NCI-H82 treated with DMSO at 0.1 percent for 48 hours (cell line): ENCODE measurements around the gene YEATS2.
"Not testable (repeated sequence)": the region's sequence is repeated elsewhere in the genome, so short reads cannot be mapped to it uniquely, and the experiment has no call there.

Experiments
- DNase-seq: peaks from one replicate; lab custom pipeline; 2025; ENCODE audit not compliant: unreplicated experiment; lab: John Stamatoyannopoulos, UW

YEATS2 gene

DNA sequence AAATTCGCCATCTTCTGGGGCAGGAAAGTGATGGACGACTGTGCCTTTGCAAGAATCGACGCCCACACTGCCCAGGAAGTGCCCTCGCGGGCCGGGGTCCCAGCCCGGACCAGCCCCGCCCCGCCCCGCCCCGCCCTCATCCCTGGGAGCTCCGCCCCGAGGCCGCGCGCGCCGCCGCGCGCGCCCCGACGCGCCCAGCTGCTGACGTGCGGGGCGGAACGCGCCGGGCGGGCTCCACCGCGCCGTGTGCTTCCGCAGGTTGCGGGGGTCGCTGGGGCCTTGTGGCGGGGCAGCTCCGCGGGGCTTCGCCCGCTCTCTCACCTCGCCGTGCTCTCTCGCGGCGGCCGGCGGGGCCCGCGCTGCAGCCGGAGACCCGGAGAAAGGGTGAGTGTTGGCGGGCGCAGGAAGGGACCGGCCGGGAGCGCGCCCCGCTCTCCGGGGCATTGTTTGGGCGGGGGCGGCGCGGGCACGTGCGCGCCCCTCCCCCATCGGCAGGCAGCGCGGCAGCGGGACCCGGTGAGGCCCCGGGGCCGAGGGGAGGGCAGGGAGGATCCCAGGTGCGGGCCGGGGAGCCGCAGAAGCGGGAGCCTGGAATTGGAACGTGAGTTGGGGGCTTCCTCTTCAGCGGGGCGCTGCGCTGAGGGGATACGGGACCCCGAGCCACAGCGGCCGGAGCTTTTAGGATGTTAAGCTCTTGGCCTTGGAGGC, at the start of gene YEATS2:
YEATS2 (plus strand) TSS at position 188 of the 708 bp plus-strand sequence. CDS start 17,366 bp downstream, outside the sequence.
- peak; percentile 72 for DNase-seq

DNA sequence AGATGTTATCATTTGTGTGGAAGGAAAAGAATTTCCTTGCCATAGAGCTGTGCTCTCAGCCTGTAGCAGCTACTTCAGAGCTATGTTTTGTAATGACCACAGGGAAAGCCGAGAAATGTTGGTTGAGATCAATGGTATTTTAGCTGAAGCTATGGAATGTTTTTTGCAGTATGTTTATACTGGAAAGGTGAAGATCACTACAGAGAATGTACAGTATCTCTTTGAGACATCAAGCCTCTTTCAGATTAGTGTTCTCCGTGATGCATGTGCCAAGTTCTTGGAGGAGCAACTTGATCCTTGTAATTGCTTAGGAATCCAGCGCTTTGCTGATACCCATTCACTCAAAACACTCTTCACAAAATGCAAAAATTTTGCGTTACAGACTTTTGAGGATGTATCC, 47.0 kb upstream of the YEATS2 start:
- no peak for DNase-seq

DNA sequence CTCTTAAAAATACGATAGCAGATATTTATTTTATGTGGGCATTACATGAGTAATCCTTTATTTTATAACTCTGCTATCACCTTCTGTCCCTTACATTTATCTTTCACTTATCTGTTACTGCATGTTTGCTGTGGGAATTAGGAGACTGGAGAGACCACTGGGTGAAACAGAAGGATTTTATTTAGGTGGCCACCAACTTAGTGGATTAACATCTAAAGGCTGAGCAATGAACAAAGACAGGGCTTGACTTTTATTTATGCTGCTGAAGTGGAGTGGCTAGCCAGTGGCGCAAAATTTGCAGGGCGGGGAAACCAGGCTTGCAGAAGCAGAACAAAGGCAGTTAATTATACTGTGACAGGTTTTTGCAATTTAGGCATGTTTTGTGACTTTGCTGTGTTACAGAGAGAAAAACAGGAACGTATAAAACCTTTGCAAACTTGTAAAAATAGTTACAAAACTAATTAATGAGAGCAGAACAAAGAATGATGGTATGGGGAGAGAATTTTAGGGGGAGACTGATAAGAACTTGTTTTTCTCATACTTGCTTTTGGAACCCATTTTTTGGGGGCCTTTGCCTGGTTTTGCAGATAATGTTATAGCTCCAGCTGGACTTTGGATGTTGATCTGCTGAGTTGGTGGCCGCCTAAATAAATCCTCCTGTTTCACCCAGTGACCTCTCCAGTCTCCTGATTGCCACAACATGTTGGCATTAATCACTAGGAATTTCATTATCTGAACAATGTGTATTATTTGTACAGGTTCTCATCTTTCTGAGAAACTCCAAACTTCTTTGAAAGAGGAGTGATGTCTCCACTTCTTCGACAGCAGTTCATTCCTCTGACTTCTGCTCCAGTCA, 44.2 kb upstream of the YEATS2 start:
- no peak for DNase-seq

DNA sequence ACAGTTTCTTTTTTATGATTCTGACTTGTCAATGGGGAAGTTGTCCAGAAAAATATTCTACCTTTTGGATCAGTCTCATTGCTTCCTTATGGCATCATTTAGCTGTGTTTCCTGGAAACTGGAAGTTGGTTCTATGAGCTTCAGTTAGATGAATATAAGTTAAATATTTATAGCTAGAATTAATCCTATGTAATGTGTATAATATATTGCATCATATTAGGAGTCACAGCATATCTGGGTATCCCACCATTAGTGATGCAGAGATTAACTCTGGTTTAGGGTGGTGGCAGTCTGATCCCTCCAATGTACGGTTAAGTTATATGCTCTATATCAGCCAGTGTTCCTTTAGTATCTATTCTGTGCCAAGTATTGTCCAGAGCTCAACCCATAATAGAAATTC, 42.9 kb upstream of the YEATS2 start:
- no peak for DNase-seq

DNA sequence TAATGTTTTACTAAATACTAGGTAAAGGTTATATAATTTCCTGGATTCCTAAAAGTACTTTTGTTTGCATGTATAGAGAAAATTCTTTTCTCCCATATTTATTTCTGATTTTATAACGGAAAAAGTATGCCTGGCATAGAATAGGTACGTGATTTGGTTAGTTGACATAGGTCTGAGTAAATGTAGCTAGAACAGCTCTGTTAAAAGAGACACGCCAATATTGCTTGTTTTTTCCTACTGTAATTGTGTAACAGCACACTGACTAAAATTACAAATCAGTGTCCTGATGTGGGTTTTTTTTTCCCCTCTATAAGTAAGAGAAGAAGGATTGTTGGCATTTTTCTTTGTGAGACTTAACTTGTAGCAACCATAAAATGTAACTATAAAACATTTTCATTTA, 35.5 kb upstream of the YEATS2 start:
- no peak for DNase-seq

DNA sequence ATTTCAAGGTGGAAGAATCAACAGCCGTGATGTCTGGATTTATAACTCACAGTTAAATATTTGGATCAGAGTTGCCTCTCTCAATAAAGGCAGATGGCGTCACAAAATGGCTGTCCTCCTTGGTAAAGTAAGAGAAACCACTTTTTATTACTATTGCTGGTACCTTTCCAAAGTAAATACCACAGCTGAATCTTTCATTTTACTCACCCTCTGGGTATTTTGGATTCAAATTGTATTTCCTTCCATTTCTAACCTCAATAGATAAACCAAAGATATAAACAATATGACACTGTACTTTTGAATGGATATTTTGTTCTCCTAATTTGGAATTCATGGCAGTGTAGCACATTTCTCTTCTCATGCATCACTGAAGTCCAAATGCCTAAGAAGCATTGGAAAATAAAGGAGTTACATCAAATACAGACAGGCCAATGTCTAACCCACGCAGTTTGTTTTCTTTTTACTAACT, 32.6 kb upstream of the YEATS2 start:
- no peak for DNase-seq

DNA sequence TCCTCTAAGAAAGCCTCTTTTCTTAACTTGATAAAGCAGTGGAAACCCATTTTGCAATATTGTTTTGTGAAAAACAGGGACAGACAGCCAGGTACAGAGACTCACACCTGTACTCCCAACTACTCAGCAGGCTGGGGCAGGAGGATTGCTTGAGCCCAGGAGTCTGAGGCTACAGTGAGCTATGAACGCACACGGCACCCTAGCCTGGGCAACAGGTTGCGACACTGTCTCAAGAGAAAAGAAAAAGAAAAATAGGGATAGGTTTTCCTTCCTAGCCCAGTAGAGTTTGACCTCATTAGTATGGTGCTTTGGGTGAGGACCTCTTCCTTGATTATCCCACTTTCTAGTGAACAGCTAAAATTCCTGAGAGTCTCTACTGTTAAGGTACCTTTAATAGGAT, 17.5 kb upstream of the YEATS2 start:
- DNase-seq = no peak

DNA sequence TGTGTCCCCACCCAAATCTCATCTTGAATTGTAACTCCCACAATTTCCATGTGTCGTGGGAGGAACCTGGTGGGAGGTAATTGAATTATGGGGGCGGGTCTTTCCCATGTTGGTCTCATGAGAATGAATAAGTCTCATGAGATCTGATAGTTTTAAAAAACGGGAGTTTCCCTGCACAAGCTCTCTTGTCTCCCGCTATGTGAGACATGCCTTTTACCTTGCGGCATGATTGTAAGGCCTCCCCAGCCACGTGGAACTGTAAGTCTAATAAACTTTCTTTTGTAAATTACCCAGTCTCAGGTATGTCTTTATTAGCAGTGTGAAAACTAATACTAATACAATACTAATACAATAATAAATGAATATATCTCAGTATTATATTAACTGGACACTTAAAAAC, 9.9 kb upstream of the YEATS2 start:
- no peak for DNase-seq

DNA sequence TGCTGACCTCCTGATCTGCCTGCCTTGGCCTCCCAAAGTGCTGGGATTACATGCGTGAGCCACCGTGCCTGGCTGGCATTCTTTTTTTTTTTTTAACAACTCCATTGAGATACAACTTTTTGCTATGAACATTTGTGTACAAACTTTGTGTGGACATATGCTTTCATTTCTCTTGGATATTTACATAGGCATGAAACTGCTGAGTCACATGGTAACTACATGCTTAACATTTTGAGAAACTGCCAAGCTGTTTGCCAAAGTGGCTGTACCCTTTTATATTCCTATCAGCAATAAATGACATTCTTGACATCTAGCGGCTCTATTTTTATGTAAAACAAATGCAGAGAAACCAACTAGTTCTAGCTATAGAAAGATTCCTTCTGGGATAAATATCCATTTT, 8.7 kb upstream of the YEATS2 start:
- no peak for DNase-seq

DNA sequence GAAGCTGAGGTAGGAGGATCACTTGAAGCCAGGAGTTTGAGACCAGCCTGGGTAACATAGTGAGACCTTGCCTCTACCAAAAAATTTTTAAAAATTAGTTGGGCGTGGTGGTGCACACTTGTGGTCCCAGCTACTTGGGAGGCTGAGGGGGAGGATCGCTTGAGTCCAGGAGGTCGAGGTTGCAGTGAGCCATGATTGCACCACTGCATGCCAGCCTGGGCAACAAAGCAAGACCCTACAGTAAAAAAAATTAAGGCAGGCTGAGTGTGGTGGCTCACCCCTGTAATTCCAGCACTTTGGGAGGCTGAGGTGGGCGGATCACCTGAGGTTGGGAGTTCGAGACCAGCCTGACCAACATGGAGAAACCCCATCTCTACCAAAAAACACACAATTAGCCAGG, 8.0 kb upstream of the YEATS2 start:
- not testable (repeated sequence) for DNase-seq

DNA sequence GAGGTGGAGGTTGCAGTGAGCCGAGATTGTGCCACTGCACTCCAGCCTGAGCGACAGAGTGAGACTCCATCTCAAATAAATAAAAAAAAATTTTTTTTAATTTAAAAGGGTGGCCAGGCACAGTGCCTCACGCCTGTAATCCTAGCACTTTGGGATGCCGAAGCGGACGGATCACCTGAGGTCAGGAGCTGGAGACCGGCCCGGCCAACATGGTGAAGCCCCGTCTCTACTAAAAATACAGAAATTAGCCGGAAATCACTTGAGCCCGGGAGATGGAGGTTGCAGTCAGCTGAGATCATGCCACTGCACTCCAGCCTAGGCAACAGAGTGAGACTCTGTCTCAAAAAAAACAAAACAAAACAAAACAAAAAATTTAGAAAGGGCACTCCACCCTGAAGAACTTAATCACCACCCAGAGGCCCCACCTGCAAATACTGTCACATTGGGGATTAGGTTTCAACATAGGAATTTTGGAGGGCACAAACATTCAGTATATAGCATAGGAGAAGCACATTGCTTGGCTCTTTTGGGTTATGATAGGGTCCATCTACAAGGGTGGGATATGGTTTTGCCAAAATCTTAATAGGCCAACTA, 7.1 kb upstream of the YEATS2 start:
- no peak for DNase-seq

DNA sequence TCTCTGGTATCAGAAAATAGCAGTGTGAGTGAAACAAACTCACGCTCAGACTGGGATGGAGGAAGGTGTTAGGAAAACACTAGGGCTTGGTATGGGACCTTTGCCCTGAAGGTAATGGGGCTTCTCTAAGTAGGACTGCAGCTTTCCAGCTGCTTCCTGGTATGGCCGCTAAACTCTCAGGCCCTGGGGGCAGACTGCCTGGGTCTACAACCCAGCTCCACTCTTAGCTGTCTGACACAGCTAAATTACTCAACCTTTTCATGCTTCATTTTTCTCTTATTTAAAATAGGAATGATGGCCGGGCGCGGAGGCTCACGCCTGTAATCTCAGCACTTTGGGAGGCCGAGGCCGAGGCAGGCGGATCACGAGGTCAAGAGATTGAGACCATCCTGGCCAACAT, 5.2 kb upstream of the YEATS2 start:
- no peak for DNase-seq

DNA sequence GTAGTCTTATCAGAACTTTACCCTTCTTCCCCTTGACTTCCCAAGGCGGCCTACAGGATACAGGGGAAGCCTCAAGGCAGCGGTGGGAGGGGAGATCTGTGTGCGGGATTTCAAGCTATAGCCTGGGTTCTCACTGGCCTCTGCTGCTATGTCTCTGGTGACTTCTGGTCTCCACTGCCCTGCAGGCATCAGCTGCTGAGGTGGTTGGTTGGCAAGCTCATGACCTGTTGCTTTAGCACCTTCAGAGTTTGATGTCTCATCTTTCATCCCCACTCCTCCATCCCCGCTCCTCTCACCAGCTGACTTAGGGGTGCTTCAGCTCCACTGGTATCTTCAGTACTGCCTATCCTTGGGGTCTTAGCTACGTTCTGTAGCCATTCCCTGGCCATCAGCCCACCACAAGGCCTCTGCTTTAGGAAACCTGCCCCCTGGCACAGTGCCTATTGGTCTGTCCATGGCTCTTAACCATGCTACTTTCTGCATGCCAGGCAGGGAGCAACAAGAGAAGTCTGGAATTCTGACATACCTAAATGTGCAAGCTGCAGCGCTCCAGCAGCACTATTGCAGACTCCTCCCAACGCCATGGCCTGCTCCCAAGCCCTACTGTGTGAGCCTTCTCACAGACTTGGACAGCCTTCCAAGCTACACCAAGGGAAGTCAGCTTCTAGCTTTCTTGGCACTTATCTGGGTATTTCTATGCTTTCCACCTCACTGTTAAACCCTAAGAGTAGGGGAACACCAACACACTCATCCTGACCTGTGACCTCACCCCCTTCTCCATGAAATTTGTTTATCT, 1.8 kb upstream of the YEATS2 start:
- no peak for DNase-seq

DNA sequence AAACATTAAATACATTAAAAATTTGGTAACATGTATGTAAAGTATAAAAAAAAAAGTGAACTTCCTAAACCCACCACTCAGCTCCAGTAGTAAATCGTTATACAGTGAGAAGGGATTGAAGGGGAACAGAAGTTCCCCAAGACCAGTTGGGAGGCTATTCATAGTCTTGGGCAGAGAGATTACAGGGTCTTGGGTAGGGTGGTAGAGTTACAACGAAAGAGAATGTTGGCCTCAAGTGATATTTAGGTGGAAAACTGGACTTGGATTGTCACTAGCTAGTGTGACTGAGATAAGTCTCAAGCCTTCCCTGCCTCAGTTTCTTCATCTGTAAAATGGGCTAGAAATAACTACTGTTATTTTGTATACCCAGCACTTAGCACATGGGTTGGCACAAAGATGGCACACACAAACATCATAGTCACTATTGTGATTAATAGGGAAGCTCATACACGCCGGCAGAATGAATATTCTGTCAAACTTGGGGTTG, 431 bp upstream of the YEATS2 start:
- no peak for DNase-seq

DNA sequence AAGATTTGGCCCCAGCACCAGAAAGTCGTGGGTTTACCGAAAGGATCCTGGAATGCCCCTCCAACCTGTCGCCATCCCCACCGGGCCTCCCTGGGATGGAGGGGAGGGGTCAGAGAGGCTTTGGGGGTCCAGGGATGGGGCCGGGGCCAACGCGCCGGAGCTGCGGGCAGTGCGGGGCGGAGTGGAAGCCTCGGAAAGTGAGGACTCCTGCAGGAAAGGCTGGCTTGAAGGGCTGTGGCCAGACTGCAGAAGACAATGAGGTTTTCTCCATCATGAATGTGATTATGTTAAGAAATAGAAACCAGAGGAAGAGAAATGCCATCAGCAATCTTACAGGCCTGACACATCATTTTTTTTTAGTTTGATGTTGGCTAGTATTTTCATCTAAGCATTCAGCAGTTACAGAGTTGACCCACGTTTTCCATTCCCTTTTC, 738 bp downstream of the YEATS2 start:
- DNase-seq = no peak

DNA sequence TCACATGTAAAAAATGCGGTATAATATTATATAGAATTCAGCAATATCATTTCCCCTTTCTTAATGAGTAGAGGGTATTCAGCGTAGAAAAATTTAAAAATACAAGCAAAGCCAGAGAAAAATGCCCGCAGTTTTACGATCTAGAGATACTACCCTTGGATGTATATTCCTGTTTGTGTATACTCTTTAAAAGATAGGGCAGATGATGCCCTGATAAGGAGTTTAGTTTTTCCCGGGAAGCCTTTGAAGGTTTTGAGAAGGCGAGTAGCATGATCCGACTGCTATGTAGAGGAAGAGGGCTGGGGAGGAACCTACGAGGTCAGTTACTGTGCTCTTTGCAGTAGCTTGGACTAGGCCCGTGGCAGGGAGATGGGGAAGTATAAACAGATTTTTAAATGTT, 1.2 kb downstream of the YEATS2 start:
- DNase-seq = peak; percentile 27

DNA sequence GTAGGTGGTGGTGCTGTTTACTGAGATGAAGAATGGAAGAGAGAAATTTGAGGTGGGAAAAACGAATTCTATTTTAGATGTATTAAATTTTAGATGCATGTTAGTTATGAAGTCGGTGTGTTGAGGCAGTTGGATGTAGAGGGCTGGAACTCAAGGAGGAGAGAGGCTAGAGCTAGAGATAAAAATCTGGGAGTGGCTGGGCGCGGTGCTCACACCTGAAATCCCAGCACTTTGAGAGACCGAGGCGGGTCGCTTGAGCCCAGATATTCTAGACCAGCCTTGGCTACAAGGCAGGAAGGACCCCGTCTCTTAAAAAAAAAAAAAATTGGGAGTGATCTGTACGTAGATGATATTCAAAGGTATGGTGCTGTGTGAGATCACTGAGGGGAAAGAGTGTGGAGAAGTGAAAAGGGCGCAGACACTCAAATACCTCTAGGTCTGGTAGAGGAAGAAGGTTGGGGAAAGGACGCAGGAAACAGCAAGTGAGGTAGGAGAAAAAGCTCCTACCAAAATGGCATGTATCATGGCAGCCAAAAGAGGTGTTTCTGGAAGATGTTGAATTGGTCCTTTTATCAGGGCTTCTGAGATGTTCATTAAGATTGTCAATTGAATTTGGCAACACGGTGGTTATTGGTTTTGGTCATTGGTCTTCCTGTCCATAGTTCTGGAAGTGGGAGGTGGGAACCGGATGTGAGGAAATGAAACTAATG, 1.8 kb downstream of the YEATS2 start:
- no peak for DNase-seq

DNA sequence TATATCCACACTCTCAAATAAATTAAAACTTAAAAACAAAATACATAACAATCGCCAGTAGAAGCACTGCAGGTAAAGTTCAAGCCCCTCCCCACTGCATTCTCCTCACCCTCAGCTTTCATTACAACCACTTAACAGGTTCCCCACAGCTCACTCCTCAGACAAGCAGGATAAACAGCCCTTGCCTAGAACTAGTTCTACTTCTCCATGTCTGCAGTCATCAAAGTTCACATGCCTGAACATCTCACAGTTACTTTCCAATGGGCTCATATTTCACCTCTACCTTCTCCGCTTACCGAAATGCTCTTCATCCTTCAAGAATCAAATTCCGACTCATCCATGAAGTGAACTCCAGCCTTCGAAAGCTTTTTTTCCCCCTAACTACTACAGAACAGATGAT, 4.1 kb downstream of the YEATS2 start:
- DNase-seq = no peak

DNA sequence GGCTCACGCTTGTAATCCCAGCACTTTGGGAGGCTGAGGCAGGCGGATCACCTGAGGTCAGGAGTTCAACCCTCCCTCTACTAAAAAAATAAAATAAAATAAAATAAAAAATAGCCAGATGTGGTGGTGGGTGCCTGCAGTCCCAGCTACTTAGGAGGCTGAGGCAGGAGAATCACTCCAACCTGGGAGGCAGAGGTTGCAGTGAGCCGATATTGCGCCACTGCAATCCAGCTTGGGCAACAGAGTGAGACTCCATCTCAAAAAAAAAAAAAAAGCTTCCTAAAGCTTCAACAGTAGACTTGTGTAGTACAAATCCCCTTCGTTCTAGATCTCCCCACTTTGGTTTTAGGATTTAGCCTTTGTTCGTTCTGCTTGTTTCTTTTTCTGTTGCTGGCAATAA, 6.3 kb downstream of the YEATS2 start:
- DNase-seq = not testable (repeated sequence)

DNA sequence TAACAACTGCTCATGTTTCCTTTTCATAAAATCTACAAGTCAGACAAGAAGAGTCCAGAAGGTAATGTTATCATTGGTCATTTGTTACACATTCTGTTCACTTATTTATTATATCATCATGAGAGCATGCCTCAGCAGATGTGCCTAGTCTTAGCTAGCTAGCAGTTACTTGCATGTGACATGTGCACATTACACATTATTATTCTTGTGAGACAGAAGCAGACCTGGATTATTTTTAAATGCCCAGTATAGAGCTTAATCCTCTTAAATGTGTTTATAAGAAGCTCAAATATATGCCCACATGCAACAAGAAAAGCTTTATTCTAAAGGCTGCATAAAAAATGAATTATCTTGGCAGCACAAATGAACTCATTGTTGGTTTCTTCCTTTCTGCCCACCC, 12.6 kb downstream of the YEATS2 start:
- DNase-seq = peak; percentile 70
